Lower leg skin (tissue), 4 donors: Measurements from ENCODE around the gene SLC35D1. TPM values are rescaled to one million over a fixed set of nuclear protein-coding genes. Genes with fewer than 3 reads are reported as not detected.

ENCODE experiments used
- DNase-seq, 2 donors: peaks; one replicate each; pipeline ENCODE4 v3.0.0-alpha.2; 2019; ENCODE audit warnings: low spot score in 2 of 2
- H3K4me3 ChIP-seq: fragments of 200-600 bp; sonication (generic); 2 replicates; pipeline ENCODE4 v1.5.1; 2017; ENCODE audit warnings: mild to moderate bottlenecking, low read depth; ENCODE audit not compliant: poor library complexity, severe bottlenecking
- POLR2A ChIP-seq, 2 donors: fragments of 450-650 bp; IDR thresholded peaks; one replicate each; pipeline ENCODE4 v1.6.1; 2016 to 2017; ENCODE audit warnings: antibody characterized with exemption in 2 of 2, mild to moderate bottlenecking in 1 of 2, moderate library complexity in 1 of 2
- WGBS, 2 donors: methylation state at CpG; one replicate each; pipeline ENCODE4 v1.1.5; 2018; 5-methylcytosine and 5-hydroxymethylcytosine counted together
- intact Hi-C: fragments of 100-400 bp; cut with DNase I; formaldehyde crosslinking; loops from one replicate; pipeline ENCODE4 v1.15.0; 2023; ENCODE audit warnings: low total_unique reads
- total RNA-seq, 4 donors: library from RNA; depleted of rRNA; stranded (reverse); fragments of >200 nt; gene quantifications; one replicate each; pipeline ENCODE4 v1.1.0, GENCODE V29; 2016
- TF ChIP-seq, protein P1 (sequence below), 3 donors: fragments of 450-650 bp; IDR thresholded peaks; one replicate each; pipeline ENCODE4 v1.5.1; 2016; ENCODE audit warnings: antibody characterized with exemption in 3 of 3, mild to moderate bottlenecking in 3 of 3, moderate library complexity in 2 of 3

SLC35D1 gene
- total RNA-seq, 4 donors from 2014 or later: 11.4 to 13.6 (median 12.5) TPM

DNA sequence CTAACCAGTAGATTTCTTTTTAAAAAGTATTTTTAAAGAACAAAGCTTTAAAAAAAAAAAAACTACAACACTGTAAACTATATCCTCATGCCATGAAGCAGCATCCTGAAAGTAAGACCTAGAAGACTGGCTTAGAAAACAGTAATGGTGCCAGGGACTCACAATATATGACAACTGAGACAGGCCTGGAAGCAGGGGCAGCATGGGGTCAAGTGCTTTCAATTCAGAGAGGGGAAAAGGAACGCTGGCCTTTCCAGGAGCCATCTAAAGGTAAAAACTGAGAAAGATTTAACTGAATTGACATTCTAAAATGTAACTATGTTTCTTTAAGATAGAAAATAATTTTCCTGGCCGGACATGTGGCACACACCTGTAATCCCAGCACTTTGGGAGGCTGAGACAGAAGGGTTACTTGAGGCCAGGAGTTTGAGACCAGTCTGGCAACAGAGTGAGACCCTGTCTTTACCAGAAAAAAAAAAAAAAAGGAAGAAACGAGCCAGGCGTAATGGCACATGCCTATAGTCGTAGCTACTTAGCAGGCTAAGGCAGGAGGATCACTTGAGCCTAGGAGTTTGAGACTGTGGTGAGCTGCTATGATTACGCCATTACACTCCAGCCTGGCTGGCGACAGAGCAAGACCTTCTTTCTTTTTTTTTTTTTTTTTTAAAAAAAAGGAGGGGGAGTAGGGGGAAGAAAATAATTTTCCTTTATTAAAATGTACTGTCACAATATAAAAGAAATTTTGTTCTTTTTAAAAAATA, 54.1 kb downstream of the SLC35D1 start:
- TF ChIP-seq, protein P1, sequence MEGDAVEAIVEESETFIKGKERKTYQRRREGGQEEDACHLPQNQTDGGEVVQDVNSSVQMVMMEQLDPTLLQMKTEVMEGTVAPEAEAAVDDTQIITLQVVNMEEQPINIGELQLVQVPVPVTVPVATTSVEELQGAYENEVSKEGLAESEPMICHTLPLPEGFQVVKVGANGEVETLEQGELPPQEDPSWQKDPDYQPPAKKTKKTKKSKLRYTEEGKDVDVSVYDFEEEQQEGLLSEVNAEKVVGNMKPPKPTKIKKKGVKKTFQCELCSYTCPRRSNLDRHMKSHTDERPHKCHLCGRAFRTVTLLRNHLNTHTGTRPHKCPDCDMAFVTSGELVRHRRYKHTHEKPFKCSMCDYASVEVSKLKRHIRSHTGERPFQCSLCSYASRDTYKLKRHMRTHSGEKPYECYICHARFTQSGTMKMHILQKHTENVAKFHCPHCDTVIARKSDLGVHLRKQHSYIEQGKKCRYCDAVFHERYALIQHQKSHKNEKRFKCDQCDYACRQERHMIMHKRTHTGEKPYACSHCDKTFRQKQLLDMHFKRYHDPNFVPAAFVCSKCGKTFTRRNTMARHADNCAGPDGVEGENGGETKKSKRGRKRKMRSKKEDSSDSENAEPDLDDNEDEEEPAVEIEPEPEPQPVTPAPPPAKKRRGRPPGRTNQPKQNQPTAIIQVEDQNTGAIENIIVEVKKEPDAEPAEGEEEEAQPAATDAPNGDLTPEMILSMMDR (IDR thresholded peaks at IDR 0.05): no peak
- TF ChIP-seq POLR2A (IDR thresholded peaks at IDR 0.05): no peak
- WGBS, 2 donors: 82 to 90% methylated on average over 7 of the region's 7 CpGs
- no peak overlapping the region for H3K4me3 ChIP-seq
- intact Hi-C loops: loop anchor here (10.0 kb wide), 1 partner anchor 145 kb away; no protein-coding TSS in a partner anchor
- no peak for DNase-seq

DNA sequence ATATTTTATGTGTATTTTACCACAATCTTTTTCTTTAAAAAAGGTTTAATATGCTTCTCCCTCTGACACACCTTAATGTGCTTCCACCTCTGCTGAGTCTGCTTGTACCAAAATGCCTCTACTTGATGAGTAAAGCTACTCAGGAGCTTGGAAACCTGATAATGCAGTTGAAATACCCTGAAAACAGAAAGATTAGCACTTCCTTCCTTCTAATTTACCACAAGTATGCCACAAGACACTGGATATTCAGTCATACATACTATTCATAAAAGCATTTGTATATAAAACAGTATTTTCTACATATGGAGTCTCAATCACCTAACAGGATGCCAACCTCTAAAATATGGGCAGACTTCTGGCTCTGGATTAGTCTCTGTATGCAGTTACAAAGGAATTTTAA, 55.0 kb downstream of the SLC35D1 start:
- no peak for DNase-seq
- TF ChIP-seq, protein P1 (IDR thresholded peaks at IDR 0.05): no peak
- no peak for TF ChIP-seq POLR2A (IDR thresholded peaks at IDR 0.05)
- intact Hi-C loops: loop anchor here (10.0 kb wide), 1 partner anchor 146 kb away; no protein-coding TSS in a partner anchor

DNA sequence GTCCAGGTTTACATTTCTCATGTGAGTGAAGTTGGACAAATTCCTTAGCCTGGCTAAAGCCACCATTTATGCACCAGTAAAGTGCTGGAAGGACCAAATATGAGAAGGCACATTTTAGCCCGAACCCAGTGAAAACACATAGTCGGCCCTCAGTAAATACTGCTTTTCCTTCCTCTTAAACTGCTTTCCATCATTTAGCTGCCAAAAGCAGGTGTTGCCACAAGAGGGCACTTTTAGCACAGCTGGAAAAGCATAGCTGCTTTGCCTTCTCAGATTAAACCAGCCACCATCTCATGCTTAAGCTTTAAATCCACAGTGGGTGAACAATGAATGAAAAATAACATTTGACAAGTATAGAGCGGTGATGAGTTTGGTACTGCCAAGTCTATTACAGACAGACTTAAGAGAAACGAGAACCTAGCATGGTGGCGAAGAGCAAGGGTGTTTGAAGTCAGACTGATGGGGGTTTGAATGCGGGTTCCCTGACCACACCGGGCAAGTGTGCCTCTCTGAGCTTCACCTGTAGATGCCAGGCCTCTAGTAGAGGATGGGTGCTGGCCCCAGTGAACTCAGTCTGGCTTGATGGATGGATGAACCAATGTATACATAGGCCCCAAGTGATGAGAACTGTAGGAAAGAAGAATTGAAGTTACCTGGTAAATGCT, 57.8 kb downstream of the SLC35D1 start:
- intact Hi-C loops: loop anchor here (10.0 kb wide), 1 partner anchor 149 kb away; no protein-coding TSS in a partner anchor

More for the DNA sequence above, 55.0 kb downstream of the SLC35D1 start:
- no peak overlapping the region for H3K4me3 ChIP-seq

DNA sequence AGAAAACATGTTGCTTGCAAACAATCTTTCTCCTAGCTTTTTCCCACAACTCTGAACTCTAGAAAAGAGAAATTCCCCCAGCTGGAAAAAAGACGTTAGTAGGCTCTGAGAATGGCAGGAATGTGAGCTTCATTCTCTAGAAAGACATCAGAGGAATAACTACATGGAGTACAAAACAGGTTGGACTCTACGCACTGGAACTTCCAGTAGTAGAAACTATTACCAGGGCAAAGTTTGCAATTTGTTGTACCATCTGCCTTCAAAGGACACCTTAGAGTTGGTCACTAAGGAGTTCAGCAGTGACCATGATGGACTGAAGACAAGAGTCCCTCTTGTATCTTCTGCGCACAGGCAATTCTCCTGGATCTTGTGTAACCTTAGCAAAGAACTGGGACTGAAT, 60.9 kb downstream of the SLC35D1 start:
- no peak for DNase-seq
- TF ChIP-seq, protein P1 (IDR thresholded peaks at IDR 0.05): no peak
- TF ChIP-seq POLR2A (IDR thresholded peaks at IDR 0.05): no peak
- 98% methylated on average over 3 of the region's 3 CpGs for WGBS, 2 donors
- no peak overlapping the region for H3K4me3 ChIP-seq
- intact Hi-C loops: loop anchor here (10.0 kb wide), 1 partner anchor 152 kb away; no protein-coding TSS in a partner anchor

More for the DNA sequence above, 57.8 kb downstream of the SLC35D1 start:
- peak in 1 of 2 donors; percentile 59 for DNase-seq
- no peak overlapping the region for H3K4me3 ChIP-seq
- WGBS, 2 donors: 69 to 74% methylated on average over 7 of the region's 7 CpGs
- TF ChIP-seq POLR2A (IDR thresholded peaks at IDR 0.05): no peak
- TF ChIP-seq, protein P1 (IDR thresholded peaks at IDR 0.05): no peak

DNA sequence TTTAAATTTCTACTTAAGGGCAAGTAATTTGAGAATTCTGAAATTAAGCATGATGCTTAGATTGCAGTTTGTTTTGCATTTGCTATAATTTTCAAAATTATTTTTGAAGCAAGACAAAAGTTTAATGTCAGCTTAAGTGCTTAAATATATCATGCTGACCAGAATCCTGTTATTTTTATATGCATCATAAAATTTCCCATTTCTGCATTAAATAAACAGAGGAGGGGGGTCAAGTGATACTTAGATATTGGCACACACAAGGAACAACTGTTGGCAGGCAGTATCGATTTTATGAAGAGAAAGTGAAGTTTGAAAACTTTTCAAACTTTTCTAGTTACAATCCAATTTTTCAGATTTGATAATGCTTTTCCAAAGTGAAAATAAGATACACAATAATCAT, 68.1 kb downstream of the SLC35D1 start:
- DNase-seq: no peak
- intact Hi-C loops: no loop called here
- H3K4me3 ChIP-seq: no peak overlapping the region
- no peak for TF ChIP-seq POLR2A (IDR thresholded peaks at IDR 0.05)
- TF ChIP-seq, protein P1 (IDR thresholded peaks at IDR 0.05): no peak
- WGBS, 2 donors: 32 to 41% methylated on average over 1 of the region's 1 CpG
